CD14-positive monocyte (primary cell): ENCODE data around the gene MSLN. TPM values are rescaled to one million over a fixed set of nuclear protein-coding genes. Genes with fewer than 3 reads are reported as not detected.

Experiments
- DNase-seq, 3 donors: peaks; one replicate each; pipeline ENCODE4 v3.0.0-alpha.2; 2011 to 2022
- H2AFZ ChIP-seq: 2 replicates; pipeline ENCODE4 v1.6.0; 2012; ENCODE audit warnings: mild to moderate bottlenecking, low read depth, low read length, inconsistent platforms; ENCODE audit not compliant: insufficient read depth, poor library complexity, severe bottlenecking
- H3K27ac ChIP-seq, 2 donors: 1 replicate in 1 of 2; 2 replicates in 1 of 2; pipeline ENCODE4 v1.5.1; 2012 to 2013; ENCODE audit warnings: low read length in 2 of 2, control low read depth in 1 of 2, inconsistent platforms in 1 of 2, low read depth in 1 of 2, mild to moderate bottlenecking in 1 of 2
- H3K27me3 ChIP-seq, 2 donors: one replicate each; pipeline versions ENCODE4 v1.6.0 to v1.6.1; 2011 to 2013; ENCODE audit warnings: low read length in 2 of 2; ENCODE audit not compliant: control insufficient read depth in 2 of 2, insufficient read depth in 2 of 2
- H3K36me3 ChIP-seq, 2 donors: replicated peaks in 1 of 2; 1 replicate in 1 of 2; 2 replicates in 1 of 2; pipeline versions ENCODE4 v1.5.1 to v1.6.1; 2012 to 2013; ENCODE audit warnings: low read length in 2 of 2, control low read depth in 1 of 2, inconsistent platforms in 1 of 2, mild to moderate bottlenecking in 1 of 2; ENCODE audit not compliant: insufficient read depth in 2 of 2, control insufficient read depth in 1 of 2
- H3K4me1 ChIP-seq, 2 donors: 1 replicate in 1 of 2; 2 replicates in 1 of 2; pipeline versions ENCODE4 v1.5.1 to v1.6.1; 2012 to 2013; ENCODE audit warnings: low read length in 2 of 2, control low read depth in 1 of 2, inconsistent platforms in 1 of 2, mild to moderate bottlenecking in 1 of 2, moderate library complexity in 1 of 2; ENCODE audit not compliant: insufficient read depth in 2 of 2, control insufficient read depth in 1 of 2
- H3K4me2 ChIP-seq: replicated peaks from 2 replicates; pipeline ENCODE3; 2012; ENCODE audit warnings: low read length, moderate library complexity, mild to moderate bottlenecking; ENCODE audit not compliant: poor library complexity, severe bottlenecking; ENCODE audit errors: extremely low read depth
- H3K4me3 ChIP-seq, 3 experiments: fragments of 200-600 bp in 1 of 3; sonication (generic) in 1 of 3; replicated peaks in 1 of 3; 1 replicate in 2 of 3; 2 replicates in 1 of 3; pipeline ENCODE4 v1.5.1; 2011 to 2013; ENCODE audit warnings: low read length in 3 of 3, mild to moderate bottlenecking in 3 of 3, control low read depth in 2 of 3, low read depth in 2 of 3, inconsistent platforms in 1 of 3, moderate library complexity in 1 of 3
- H3K79me2 ChIP-seq: 2 replicates; pipeline ENCODE4 v1.6.0; 2012; ENCODE audit warnings: mild to moderate bottlenecking, control low read depth, inconsistent platforms, low read length, moderate library complexity; ENCODE audit not compliant: insufficient read depth
- H3K9ac ChIP-seq: 2 replicates; pipeline ENCODE4 v1.6.0; 2017; ENCODE audit warnings: low read length, mild to moderate bottlenecking; ENCODE audit not compliant: insufficient read depth, poor library complexity, severe bottlenecking
- H3K9me3 ChIP-seq, 2 donors: replicated peaks in 1 of 2; 1 replicate in 1 of 2; 2 replicates in 1 of 2; pipeline versions ENCODE4 v1.5.1 to v1.6.1; 2012 to 2013; ENCODE audit warnings: low read length in 2 of 2, control low read depth in 1 of 2; ENCODE audit not compliant: control insufficient read depth in 1 of 2, insufficient read depth in 1 of 2
- H4K20me1 ChIP-seq: 2 replicates; pipeline ENCODE4 v1.6.0; 2012; ENCODE audit warnings: mild to moderate bottlenecking, low read length, control low read depth, moderate library complexity; ENCODE audit not compliant: insufficient read depth
- H3K27ac Mint-ChIP-seq, 7 donors: one replicate each; pipeline ENCODE4 v1.8.0; 2020; ENCODE audit warnings: mild to moderate bottlenecking in 7 of 7, mixed read lengths in 7 of 7, moderate library complexity in 6 of 7, inconsistent platforms in 2 of 7
- H3K27me3 Mint-ChIP-seq, 3 donors: one replicate each; pipeline ENCODE4 v1.8.0; 2021 to 2022; ENCODE audit warnings: low read depth in 3 of 3, mild to moderate bottlenecking in 3 of 3, mixed read lengths in 3 of 3, moderate library complexity in 3 of 3, inconsistent platforms in 1 of 3
- H3K36me3 Mint-ChIP-seq, 2 donors: one replicate each; pipeline ENCODE4 v1.8.0; 2020; ENCODE audit warnings: mixed read lengths in 2 of 2, inconsistent platforms in 1 of 2, mild to moderate bottlenecking in 1 of 2
- H3K4me1 Mint-ChIP-seq: one replicate; pipeline ENCODE4 v1.8.0; 2020; ENCODE audit warnings: mild to moderate bottlenecking, mixed read lengths
- H3K4me3 Mint-ChIP-seq, 2 donors: one replicate each; pipeline ENCODE4 v1.8.0; 2020; ENCODE audit warnings: mild to moderate bottlenecking in 2 of 2, mixed read lengths in 2 of 2, moderate library complexity in 1 of 2
- H3K9me3 Mint-ChIP-seq, 7 donors: one replicate each; pipeline ENCODE4 v1.8.0; 2020 to 2022; ENCODE audit warnings: mixed read lengths in 7 of 7, mild to moderate bottlenecking in 6 of 7, moderate library complexity in 6 of 7, inconsistent platforms in 2 of 7
- WGBS: methylation state at CpG from one replicate; pipeline ENCODE4 v1.1.5; 2013; ENCODE audit warnings: missing lambda C conversion rate; ENCODE audit not compliant: insufficient coverage; 5-methylcytosine and 5-hydroxymethylcytosine counted together
- intact Hi-C, 2 donors: fragments of 100-400 bp; cut with micrococcal nuclease; formaldehyde crosslinking; loops; one replicate each; pipeline versions ENCODE4 v1.15.0 to v1.15.1; 2023
- polyA plus RNA-seq, 3 donors: library from polyadenylated mRNA; depleted of rRNA in 1 of 3; unstranded in 2 of 3; stranded (reverse) in 1 of 3; fragments of 300-500 nt in 2 of 3; fragments of >200 nt in 1 of 3; fragmentation: Illumina TruSeq in 2 of 3; gene quantifications; 1 replicate in 2 of 3; 2 replicates in 1 of 3; pipeline ENCODE4 v1.2.3, GENCODE V29; 2012 to 2021
- TF ChIP-seq, protein P1 (sequence below): fragments of 200-600 bp; IDR thresholded peaks from one replicate; pipeline ENCODE4 v1.8.0; 2022; ENCODE audit warnings: antibody characterized with exemption, mild to moderate bottlenecking

Gene MSLN
- polyA plus RNA-seq, 3 donors = 0.07 to 0.29 TPM; not detected in 1

DNA sequence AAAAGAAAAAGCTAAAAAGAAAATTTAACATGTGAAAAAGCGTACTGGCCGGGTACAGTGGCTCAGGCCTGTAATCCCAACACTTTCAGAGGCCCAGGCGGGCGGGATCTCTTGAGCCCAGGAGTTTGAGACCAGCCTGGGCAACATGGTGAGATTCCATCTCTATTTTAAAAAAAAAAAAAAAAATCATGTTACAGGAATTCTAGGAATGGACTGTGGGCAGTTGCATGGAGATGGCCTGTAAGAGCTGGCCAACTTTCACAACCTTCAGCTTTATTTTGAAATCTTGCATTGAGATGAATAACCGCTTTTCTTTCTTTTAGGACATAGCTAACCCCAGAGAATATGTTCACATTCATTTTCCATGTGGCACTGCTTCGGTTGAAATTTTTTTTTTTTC lies 11.5 kb upstream of the MSLN start:
- Mint-ChIP-seq H3K27me3 (peaks cover 0 to 4% (median 0%) of the 10 kb centered on the region in 3 donors), H3K4me3 (no peak overlapping the region), H3K36me3 (no peaks in the 10 kb centered on the region), H3K4me1 (peaks cover 6% of the 10 kb centered on the region), H3K27ac (peak overlapping the region in 1 of 7 donors; percentile 7), H3K9me3 (no peaks in the 10 kb centered on the region)
- no peaks in the 10 kb centered on the region for H3K79me2 ChIP-seq
- 100% methylated on average over 2 of the region's 6 CpGs for WGBS
- H3K4me1 ChIP-seq = peaks cover 1 to 6% of the 10 kb centered on the region in 2 donors
- no peaks in the 10 kb centered on the region for H3K36me3 ChIP-seq
- no peaks in the 10 kb centered on the region for H3K9me3 ChIP-seq
- H3K4me3 ChIP-seq = no peak overlapping the region
- no peaks in the 10 kb centered on the region for H3K27me3 ChIP-seq
- no peak for DNase-seq
- no peaks in the 10 kb centered on the region for H4K20me1 ChIP-seq
- intact Hi-C loops = no loop called here
- TF ChIP-seq, protein P1, sequence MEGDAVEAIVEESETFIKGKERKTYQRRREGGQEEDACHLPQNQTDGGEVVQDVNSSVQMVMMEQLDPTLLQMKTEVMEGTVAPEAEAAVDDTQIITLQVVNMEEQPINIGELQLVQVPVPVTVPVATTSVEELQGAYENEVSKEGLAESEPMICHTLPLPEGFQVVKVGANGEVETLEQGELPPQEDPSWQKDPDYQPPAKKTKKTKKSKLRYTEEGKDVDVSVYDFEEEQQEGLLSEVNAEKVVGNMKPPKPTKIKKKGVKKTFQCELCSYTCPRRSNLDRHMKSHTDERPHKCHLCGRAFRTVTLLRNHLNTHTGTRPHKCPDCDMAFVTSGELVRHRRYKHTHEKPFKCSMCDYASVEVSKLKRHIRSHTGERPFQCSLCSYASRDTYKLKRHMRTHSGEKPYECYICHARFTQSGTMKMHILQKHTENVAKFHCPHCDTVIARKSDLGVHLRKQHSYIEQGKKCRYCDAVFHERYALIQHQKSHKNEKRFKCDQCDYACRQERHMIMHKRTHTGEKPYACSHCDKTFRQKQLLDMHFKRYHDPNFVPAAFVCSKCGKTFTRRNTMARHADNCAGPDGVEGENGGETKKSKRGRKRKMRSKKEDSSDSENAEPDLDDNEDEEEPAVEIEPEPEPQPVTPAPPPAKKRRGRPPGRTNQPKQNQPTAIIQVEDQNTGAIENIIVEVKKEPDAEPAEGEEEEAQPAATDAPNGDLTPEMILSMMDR = no peak
- no peak overlapping the region for H3K4me2 ChIP-seq
- no peak overlapping the region for H3K27ac ChIP-seq
- no peak overlapping the region for H2AFZ ChIP-seq
- no peak overlapping the region for H3K9ac ChIP-seq

DNA sequence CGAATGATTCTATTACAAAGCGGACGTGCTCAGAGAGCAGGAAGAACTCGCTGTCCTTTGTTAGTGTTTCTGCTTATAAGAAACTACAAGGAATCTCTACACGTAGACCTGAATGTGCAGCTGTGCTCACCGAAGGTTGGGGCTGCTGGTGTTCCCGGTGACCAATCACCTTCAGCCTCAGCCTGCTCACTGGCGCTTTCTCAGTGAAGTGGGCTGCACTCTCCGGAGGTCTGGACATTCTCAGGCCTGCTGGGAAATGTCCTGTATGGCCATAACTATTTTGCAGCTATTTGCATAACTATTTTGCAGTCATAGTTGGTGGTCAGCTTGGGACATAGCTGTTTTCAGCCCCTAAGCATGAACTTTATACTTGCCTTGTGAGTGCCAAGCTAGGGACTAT lies 10.0 kb upstream of the MSLN start:
- H3K9me3 ChIP-seq = no peaks in the 10 kb centered on the region
- no peak for DNase-seq
- no peak overlapping the region for H3K27ac ChIP-seq
- H3K36me3 ChIP-seq = no peaks in the 10 kb centered on the region
- H3K9ac ChIP-seq = no peak overlapping the region
- H3K27me3 Mint-ChIP-seq = peaks cover 0 to 4% (median 0%) of the 10 kb centered on the region in 3 donors
- H3K4me1 Mint-ChIP-seq = peaks cover 18% of the 10 kb centered on the region
- no peak overlapping the region for H3K4me3 Mint-ChIP-seq
- H3K79me2 ChIP-seq = no peaks in the 10 kb centered on the region
- no peaks in the 10 kb centered on the region for H3K9me3 Mint-ChIP-seq
- peaks cover 16 to 21% of the 10 kb centered on the region in 2 donors for H3K4me1 ChIP-seq
- H4K20me1 ChIP-seq = no peaks in the 10 kb centered on the region
- H3K4me3 ChIP-seq = no peak overlapping the region
- no peaks in the 10 kb centered on the region for H3K36me3 Mint-ChIP-seq
- no peak overlapping the region for H2AFZ ChIP-seq
- no peak overlapping the region for H3K27ac Mint-ChIP-seq
- H3K4me2 ChIP-seq = no peak overlapping the region
- WGBS = 95% methylated on average over 7 of the region's 9 CpGs
- TF ChIP-seq, protein P1 = no peak
- intact Hi-C loops = no loop called here
- H3K27me3 ChIP-seq = no peaks in the 10 kb centered on the region
